ENCODE data around the gene LIX1. TPM values are rescaled to one million over a fixed set of nuclear protein-coding genes. Genes with fewer than 3 reads are reported as not detected.

Gene LIX1
- total RNA-seq, 1 donor from 2014 or later, result not detected

- no peaks in the 10 kb centered on the region for H3K36me3 ChIP-seq (ENCODE audit: control insufficient read depth, insufficient read depth, low read length)
- peak; percentile 60 for DNase-seq (ENCODE audit: low read depth)
- TF ChIP-seq, protein P1, sequence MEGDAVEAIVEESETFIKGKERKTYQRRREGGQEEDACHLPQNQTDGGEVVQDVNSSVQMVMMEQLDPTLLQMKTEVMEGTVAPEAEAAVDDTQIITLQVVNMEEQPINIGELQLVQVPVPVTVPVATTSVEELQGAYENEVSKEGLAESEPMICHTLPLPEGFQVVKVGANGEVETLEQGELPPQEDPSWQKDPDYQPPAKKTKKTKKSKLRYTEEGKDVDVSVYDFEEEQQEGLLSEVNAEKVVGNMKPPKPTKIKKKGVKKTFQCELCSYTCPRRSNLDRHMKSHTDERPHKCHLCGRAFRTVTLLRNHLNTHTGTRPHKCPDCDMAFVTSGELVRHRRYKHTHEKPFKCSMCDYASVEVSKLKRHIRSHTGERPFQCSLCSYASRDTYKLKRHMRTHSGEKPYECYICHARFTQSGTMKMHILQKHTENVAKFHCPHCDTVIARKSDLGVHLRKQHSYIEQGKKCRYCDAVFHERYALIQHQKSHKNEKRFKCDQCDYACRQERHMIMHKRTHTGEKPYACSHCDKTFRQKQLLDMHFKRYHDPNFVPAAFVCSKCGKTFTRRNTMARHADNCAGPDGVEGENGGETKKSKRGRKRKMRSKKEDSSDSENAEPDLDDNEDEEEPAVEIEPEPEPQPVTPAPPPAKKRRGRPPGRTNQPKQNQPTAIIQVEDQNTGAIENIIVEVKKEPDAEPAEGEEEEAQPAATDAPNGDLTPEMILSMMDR (IDR thresholded peaks at IDR 0.05; ENCODE audit: insufficient read depth, low read length, poor library complexity, severe bottlenecking), result no peak
- no peaks in the 10 kb centered on the region for H3K27me3 ChIP-seq (ENCODE audit: control insufficient read depth, insufficient read depth, low read length)
- no peak overlapping the region for H3K4me3 ChIP-seq (ENCODE audit: low read depth, low read length)
These were observed 66.8 kb downstream of the LIX1 start for GRCh38 chr5:97075649-97076048.

DNA sequence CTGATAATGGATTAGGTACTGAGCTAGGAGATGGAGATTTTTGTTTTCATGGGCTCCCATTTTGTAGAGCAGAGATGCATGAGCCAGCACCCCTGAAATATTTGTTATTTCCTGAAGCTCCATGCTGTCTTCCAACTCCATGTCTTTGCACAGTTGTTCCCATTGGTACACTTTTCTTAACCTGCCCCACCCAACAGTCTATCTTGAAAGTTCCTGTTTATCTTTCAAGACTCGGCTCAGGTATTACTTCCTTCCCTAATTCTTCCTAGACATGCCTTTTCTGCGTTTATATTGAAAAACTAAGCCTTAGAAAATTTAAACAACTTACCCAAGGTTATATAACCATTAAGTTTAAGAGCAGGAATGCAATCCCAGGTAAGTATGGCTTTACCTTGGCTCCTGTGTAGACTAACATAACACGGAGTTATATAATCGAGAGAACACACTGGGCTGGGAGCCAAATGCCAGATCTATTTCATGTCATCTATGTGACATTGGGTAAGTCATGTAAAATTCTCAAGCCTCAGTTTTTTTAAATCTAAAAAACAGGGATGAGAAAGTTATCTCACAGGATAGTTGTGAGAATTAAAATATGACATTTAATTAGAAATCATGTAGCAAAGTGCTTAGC, 67.4 kb downstream of the LIX1 start:
- no peaks in the 10 kb centered on the region for H3K36me3 ChIP-seq (ENCODE audit: control insufficient read depth, insufficient read depth, low read length)
- DNase-seq (ENCODE audit: low read depth), result no peak
- no peaks in the 10 kb centered on the region for H3K27me3 ChIP-seq (ENCODE audit: control insufficient read depth, insufficient read depth, low read length)
- H3K4me3 ChIP-seq (ENCODE audit: low read depth, low read length), result no peak overlapping the region
- TF ChIP-seq, protein P1 (IDR thresholded peaks at IDR 0.05; ENCODE audit: insufficient read depth, low read length, poor library complexity, severe bottlenecking), result no peak

- TF ChIP-seq, protein P1 (IDR thresholded peaks at IDR 0.05; ENCODE audit: insufficient read depth, low read length, poor library complexity, severe bottlenecking), result no peak
- no peaks in the 10 kb centered on the region for H3K27me3 ChIP-seq (ENCODE audit: control insufficient read depth, insufficient read depth, low read length)
- H3K36me3 ChIP-seq (ENCODE audit: control insufficient read depth, insufficient read depth, low read length), result no peaks in the 10 kb centered on the region
- no peak for DNase-seq (ENCODE audit: low read depth)
- no peak overlapping the region for H3K4me3 ChIP-seq (ENCODE audit: low read depth, low read length)
These were observed 69.0 kb downstream of the LIX1 start for GRCh38 chr5:97073420-97073819.

DNA sequence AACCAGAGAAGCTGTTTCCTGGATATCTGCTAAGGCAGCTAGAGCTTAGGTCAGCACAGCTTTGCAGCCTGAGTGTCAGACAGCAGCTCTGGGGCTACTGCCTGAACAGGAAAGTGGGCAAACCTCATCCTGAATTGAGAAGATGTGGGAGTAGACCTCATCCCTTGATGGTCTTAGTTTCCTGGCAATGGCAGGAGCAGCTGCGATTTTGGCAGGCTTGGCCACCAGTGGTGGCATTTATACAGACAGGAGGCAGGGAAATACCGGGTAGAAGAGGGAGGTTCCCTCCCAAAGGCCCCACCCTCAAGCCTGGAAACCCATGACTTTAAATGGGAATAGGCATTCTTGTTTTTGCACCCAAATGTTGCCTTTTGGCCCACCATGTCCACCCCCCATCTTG, 69.7 kb downstream of the LIX1 start:
- no peaks in the 10 kb centered on the region for H3K27me3 ChIP-seq (ENCODE audit: control insufficient read depth, insufficient read depth, low read length)
- no peaks in the 10 kb centered on the region for H3K36me3 ChIP-seq (ENCODE audit: control insufficient read depth, insufficient read depth, low read length)
- TF ChIP-seq, protein P1 (IDR thresholded peaks at IDR 0.05; ENCODE audit: insufficient read depth, low read length, poor library complexity, severe bottlenecking), result no peak
- DNase-seq (ENCODE audit: low read depth), result no peak
- no peak overlapping the region for H3K4me3 ChIP-seq (ENCODE audit: low read depth, low read length)

DNA sequence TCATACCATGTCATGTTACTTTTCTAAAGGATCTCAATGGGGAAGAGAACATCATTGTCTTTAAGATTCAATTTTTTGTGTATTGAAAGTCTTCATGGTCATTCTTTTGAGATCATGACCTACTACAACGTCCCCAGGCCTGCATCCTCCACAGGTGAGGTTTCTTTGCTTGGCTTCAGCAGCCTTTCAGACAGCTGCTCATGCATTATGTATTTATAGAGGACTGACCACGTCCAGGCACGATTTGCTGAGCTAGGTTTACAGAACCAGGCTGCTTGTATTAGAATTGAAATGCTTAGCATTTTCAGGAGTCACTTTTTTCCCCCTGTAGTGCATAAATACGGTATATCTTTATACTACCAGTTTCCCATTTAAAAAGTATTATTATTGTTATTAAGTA, 70.4 kb downstream of the LIX1 start:
- TF ChIP-seq, protein P1 (IDR thresholded peaks at IDR 0.05; ENCODE audit: insufficient read depth, low read length, poor library complexity, severe bottlenecking), result no peak
- no peak overlapping the region for H3K4me3 ChIP-seq (ENCODE audit: low read depth, low read length)
- H3K36me3 ChIP-seq (ENCODE audit: control insufficient read depth, insufficient read depth, low read length), result no peaks in the 10 kb centered on the region
- H3K27me3 ChIP-seq (ENCODE audit: control insufficient read depth, insufficient read depth, low read length), result no peaks in the 10 kb centered on the region
- DNase-seq (ENCODE audit: low read depth), result no peak

GRCh38 chr5:97071101-97071500, 71.3 kb downstream of the LIX1 start:
- DNase-seq (ENCODE audit: low read depth), result peak; percentile 54
- Histone ChIP-seq H3K4me3 (ENCODE audit: low read depth, low read length) (no peak overlapping the region), H3K36me3 (ENCODE audit: control insufficient read depth, insufficient read depth, low read length) (no peaks in the 10 kb centered on the region), H3K27me3 (ENCODE audit: control insufficient read depth, insufficient read depth, low read length) (no peaks in the 10 kb centered on the region)
- TF ChIP-seq, protein P1 (IDR thresholded peaks at IDR 0.05; ENCODE audit: insufficient read depth, low read length, poor library complexity, severe bottlenecking), result no peak
